ENCODE measurements around the gene TNFSF11.

TNFSF11 gene

GRCh38 chr13:42643076-42643475 is 69.1 kb downstream of the TNFSF11 start:
- TF ChIP-seq CTCF (conservative IDR thresholded peaks at IDR 0.05; ENCODE audit: low read depth, low read length), result no peak
- H3K4me3 ChIP-seq (ENCODE audit: low read depth, low read length), result no peak overlapping the region
- no peak for DNase-seq (ENCODE audit: low read depth)

GRCh38 chr13:42644841-42645240 is 70.9 kb downstream of the TNFSF11 start:
- no peak overlapping the region for H3K4me3 ChIP-seq (ENCODE audit: low read depth, low read length)
- no peak for DNase-seq (ENCODE audit: low read depth)
- no peak for TF ChIP-seq CTCF (conservative IDR thresholded peaks at IDR 0.05; ENCODE audit: low read depth, low read length)

GRCh38 chr13:42645717-42646116 is 71.8 kb downstream of the TNFSF11 start:
- H3K4me3 ChIP-seq (ENCODE audit: low read depth, low read length), result no peak overlapping the region
- no peak for TF ChIP-seq CTCF (conservative IDR thresholded peaks at IDR 0.05; ENCODE audit: low read depth, low read length)
- no peak for DNase-seq (ENCODE audit: low read depth)

- TF ChIP-seq CTCF (conservative IDR thresholded peaks at IDR 0.05; ENCODE audit: low read depth, low read length), result no peak
- no peak for DNase-seq (ENCODE audit: low read depth)
- no peak overlapping the region for H3K4me3 ChIP-seq (ENCODE audit: low read depth, low read length)
Measured at GRCh38 chr13:42649141-42649540, 75.2 kb downstream of the TNFSF11 start.

GRCh38 chr13:42649831-42650230 is 75.9 kb downstream of the TNFSF11 start:
- H3K4me3 ChIP-seq (ENCODE audit: low read depth, low read length), result no peak overlapping the region
- TF ChIP-seq CTCF (conservative IDR thresholded peaks at IDR 0.05; ENCODE audit: low read depth, low read length), result no peak
- peak; percentile 29 for DNase-seq (ENCODE audit: low read depth)

GRCh38 chr13:42650506-42650905 is 76.6 kb downstream of the TNFSF11 start:
- no peak overlapping the region for H3K4me3 ChIP-seq (ENCODE audit: low read depth, low read length)
- no peak for DNase-seq (ENCODE audit: low read depth)
- no peak for TF ChIP-seq CTCF (conservative IDR thresholded peaks at IDR 0.05; ENCODE audit: low read depth, low read length)

GRCh38 chr13:42651936-42652641 is 78.1 kb downstream of the TNFSF11 start:
- DNase-seq (ENCODE audit: low read depth), result no peak
- H3K4me3 ChIP-seq (ENCODE audit: low read depth, low read length), result no peak overlapping the region
- TF ChIP-seq CTCF (conservative IDR thresholded peaks at IDR 0.05; ENCODE audit: low read depth, low read length), result no peak

Measured in choroid plexus epithelial cell (primary cell).